K562 (cell line): ENCODE results near the gene ZNF665. TPM values are rescaled to one million over a fixed set of nuclear protein-coding genes. Genes with fewer than 3 reads are reported as not detected.

Source experiments
- HDAC6 ChIP-seq: IDR thresholded peaks from 2 replicates; pipeline ENCODE4 v1.6.1; 2012; ENCODE audit warnings: low read depth, mild to moderate bottlenecking, control low read depth, inconsistent platforms, low read length, moderate library complexity
- HNRNPK ChIP-seq: fragments of 200-400 bp; formaldehyde crosslinking; IDR thresholded peaks from one replicate; pipeline ENCODE4 v1.6.1; 2018; ENCODE audit warnings: mild to moderate bottlenecking, low read depth, low read length; ENCODE audit not compliant: poor library complexity, severe bottlenecking
- HNRNPL ChIP-seq: fragments of 200-400 bp; formaldehyde crosslinking; IDR thresholded peaks from 2 replicates; pipeline ENCODE4 v1.6.1; 2017; ENCODE audit warnings: low read depth, mild to moderate bottlenecking, low read length
- RBM25 ChIP-seq: fragments of 200-400 bp; formaldehyde crosslinking; IDR thresholded peaks from 2 replicates; pipeline ENCODE4 v1.6.1; 2018; ENCODE audit warnings: low read length, low read depth, moderate library complexity; ENCODE audit not compliant: severe bottlenecking
- SMARCA4 ChIP-seq: fragments of 450-650 bp; IDR thresholded peaks from 2 replicates; pipeline ENCODE4 v1.6.1; 2016
- TAL1 ChIP-seq: fragments of 450-650 bp; IDR thresholded peaks from 2 replicates; pipeline ENCODE4 v1.6.1; 2016; ENCODE audit warnings: mild to moderate bottlenecking
- TOE1 ChIP-seq, 2 experiments: fragments of 450-650 bp in 1 of 2; sonication (generic) in 1 of 2; formaldehyde crosslinking in 1 of 2; IDR thresholded peaks; 2 replicates each; pipeline versions ENCODE4 v1.7.1 to v1.8.0; 2016 to 2022; ENCODE audit warnings: borderline replicate concordance in 2 of 2, mild to moderate bottlenecking in 2 of 2, antibody characterized with exemption in 1 of 2, inconsistent platforms in 1 of 2, low read depth in 1 of 2, missing genetic modification reagents in 1 of 2, moderate library complexity in 1 of 2
- ZNF41 ChIP-seq: fragments of 250-450 bp; sonication (Bioruptor Pico); conservative IDR thresholded peaks from 2 replicates; pipeline ENCODE4 v1.4.0; 2020; ENCODE audit warnings: mild to moderate bottlenecking
- ZNF830 ChIP-seq: fragments of 250-450 bp; sonication (Bioruptor Pico); IDR thresholded peaks from 2 replicates; pipeline ENCODE4 v1.5.0; 2021; ENCODE audit warnings: mild to moderate bottlenecking
- polyA plus RNA-seq, 8 experiments: library from polyadenylated mRNA; depleted of rRNA in 4 of 8; stranded (reverse) in 5 of 8; unstranded in 3 of 8; fragments of >200 nt; fragmentation: Nextera tagmentation in 2 of 8; fragmentation: Illumina TruSeq in 1 of 8; extraction: Ambion mirVana in 2 of 8; extraction: Trizol in 1 of 8; gene quantifications; 2 replicates each; pipeline versions ENCODE4 v1.2.1 to v1.2.3, GENCODE V29; 2011 to 2014; ENCODE audit warnings: inconsistent platforms in 1 of 8, missing spikeins in 1 of 8
- total RNA-seq, 7 experiments: library from RNA; depleted of rRNA in 6 of 7; stranded (reverse); fragments of >200 nt in 6 of 7; fragmentation: Illumina TruSeq in 2 of 7; extraction: Trizol in 2 of 7; gene quantifications; 2 replicates each; pipeline versions ENCODE4 v1.2.1 to v1.2.3, GENCODE V29; 2011 to 2021; ENCODE audit warnings: low replicate concordance in 1 of 7
- TF ChIP-seq, protein P1 (sequence below): sonication (generic); formaldehyde crosslinking; IDR thresholded peaks from 2 replicates; pipeline ENCODE4 v1.8.1; 2023; ENCODE audit warnings: mild to moderate bottlenecking, missing genetic modification reagents
- TF ChIP-seq, protein P2 (sequence below), 2 experiments: IDR thresholded peaks in 1 of 2; conservative IDR thresholded peaks in 1 of 2; 2 replicates each; pipeline ENCODE4 v1.6.1; 2016; ENCODE audit warnings: low read depth in 2 of 2, mild to moderate bottlenecking in 1 of 2, missing compliant biosample characterization in 1 of 2, missing genetic modification characterization in 1 of 2, moderate library complexity in 1 of 2
- TF ChIP-seq, protein P3 (sequence below): fragments of 450-650 bp; IDR thresholded peaks from 2 replicates; pipeline ENCODE4 v1.6.1; 2018; ENCODE audit not compliant: partially characterized antibody
- TF ChIP-seq, protein P4 (sequence below): fragments of 150-350 bp; conservative IDR thresholded peaks from 2 replicates; pipeline ENCODE4 v1.6.1; 2014; ENCODE audit warnings: low read length

ZNF665 gene
- total and polyA plus RNA-seq, 9 of the 15 experiments (the other 6 are each of a cell fraction or from before 2014, with no cell fraction given): 1.9 to 7.6 (median 2.8) TPM

DNA sequence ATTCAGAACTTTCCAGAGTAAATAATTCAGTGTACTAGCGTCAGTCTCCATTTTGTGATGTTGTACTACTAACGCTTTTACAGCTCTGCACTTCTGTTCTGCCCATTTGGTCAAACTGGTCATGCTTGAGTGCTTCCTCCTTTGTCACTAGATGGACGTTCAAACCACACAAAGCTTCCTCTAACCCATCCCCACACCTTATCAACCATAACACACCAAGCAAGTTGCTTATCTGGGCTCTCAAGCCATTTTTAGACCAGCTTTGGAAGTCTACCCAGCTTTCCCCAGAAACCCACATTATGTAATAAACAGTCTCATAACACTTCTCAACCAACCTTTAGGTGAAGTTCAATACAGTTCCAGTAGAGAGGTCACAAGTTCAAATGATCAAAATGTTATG lies 32.0 kb downstream of the ZNF665 start (continued):
- TF ChIP-seq, protein P1, sequence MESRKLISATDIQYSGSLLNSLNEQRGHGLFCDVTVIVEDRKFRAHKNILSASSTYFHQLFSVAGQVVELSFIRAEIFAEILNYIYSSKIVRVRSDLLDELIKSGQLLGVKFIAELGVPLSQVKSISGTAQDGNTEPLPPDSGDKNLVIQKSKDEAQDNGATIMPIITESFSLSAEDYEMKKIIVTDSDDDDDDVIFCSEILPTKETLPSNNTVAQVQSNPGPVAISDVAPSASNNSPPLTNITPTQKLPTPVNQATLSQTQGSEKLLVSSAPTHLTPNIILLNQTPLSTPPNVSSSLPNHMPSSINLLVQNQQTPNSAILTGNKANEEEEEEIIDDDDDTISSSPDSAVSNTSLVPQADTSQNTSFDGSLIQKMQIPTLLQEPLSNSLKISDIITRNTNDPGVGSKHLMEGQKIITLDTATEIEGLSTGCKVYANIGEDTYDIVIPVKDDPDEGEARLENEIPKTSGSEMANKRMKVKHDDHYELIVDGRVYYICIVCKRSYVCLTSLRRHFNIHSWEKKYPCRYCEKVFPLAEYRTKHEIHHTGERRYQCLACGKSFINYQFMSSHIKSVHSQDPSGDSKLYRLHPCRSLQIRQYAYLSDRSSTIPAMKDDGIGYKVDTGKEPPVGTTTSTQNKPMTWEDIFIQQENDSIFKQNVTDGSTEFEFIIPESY (CRISPR knock-in tag): no peak
- TF ChIP-seq ZNF830: no peak
- TF ChIP-seq SMARCA4: peak; percentile 97
- no peak for TF ChIP-seq HNRNPL
- no peak for TF ChIP-seq HNRNPK
- TF ChIP-seq, protein P2, sequence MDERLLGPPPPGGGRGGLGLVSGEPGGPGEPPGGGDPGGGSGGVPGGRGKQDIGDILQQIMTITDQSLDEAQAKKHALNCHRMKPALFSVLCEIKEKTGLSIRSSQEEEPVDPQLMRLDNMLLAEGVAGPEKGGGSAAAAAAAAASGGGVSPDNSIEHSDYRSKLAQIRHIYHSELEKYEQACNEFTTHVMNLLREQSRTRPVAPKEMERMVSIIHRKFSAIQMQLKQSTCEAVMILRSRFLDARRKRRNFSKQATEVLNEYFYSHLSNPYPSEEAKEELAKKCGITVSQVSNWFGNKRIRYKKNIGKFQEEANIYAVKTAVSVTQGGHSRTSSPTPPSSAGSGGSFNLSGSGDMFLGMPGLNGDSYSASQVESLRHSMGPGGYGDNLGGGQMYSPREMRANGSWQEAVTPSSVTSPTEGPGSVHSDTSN (CRISPR knock-in tag; IDR thresholded peaks at IDR 0.05; ENCODE audit: low read depth): no peak
- TF ChIP-seq, protein P2 (tag; conservative IDR thresholded peaks at IDR 0.05; ENCODE audit: low read depth): no peak
- TF ChIP-seq HDAC6: no peak
- peak; percentile 11; the same call in 1 of the 2 replicates for TF ChIP-seq TOE1 (IDR thresholded peaks at IDR 0.05; ENCODE audit: borderline replicate concordance)
- no peak for TF ChIP-seq TOE1 (CRISPR knock-in tag; IDR thresholded peaks at IDR 0.05; ENCODE audit: borderline replicate concordance, low read depth)
- TF ChIP-seq, protein P3, sequence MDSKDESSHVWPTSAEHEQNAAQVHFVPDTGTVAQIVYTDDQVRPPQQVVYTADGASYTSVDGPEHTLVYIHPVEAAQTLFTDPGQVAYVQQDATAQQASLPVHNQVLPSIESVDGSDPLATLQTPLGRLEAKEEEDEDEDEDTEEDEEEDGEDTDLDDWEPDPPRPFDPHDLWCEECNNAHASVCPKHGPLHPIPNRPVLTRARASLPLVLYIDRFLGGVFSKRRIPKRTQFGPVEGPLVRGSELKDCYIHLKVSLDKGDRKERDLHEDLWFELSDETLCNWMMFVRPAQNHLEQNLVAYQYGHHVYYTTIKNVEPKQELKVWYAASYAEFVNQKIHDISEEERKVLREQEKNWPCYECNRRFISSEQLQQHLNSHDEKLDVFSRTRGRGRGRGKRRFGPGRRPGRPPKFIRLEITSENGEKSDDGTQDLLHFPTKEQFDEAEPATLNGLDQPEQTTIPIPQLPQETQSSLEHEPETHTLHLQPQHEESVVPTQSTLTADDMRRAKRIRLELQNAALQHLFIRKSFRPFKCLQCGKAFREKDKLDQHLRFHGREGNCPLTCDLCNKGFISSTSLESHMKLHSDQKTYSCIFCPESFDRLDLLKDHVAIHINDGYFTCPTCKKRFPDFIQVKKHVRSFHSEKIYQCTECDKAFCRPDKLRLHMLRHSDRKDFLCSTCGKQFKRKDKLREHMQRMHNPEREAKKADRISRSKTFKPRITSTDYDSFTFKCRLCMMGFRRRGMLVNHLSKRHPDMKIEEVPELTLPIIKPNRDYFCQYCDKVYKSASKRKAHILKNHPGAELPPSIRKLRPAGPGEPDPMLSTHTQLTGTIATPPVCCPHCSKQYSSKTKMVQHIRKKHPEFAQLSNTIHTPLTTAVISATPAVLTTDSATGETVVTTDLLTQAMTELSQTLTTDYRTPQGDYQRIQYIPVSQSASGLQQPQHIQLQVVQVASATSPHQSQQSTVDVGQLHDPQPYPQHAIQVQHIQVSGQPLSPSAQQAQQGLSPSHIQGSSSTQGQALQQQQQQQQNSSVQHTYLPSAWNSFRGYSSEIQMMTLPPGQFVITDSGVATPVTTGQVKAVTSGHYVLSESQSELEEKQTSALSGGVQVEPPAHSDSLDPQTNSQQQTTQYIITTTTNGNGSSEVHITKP: no peak
- no peak for TF ChIP-seq RBM25
- peak; percentile 98 for TF ChIP-seq TAL1
- TF ChIP-seq, protein P4, sequence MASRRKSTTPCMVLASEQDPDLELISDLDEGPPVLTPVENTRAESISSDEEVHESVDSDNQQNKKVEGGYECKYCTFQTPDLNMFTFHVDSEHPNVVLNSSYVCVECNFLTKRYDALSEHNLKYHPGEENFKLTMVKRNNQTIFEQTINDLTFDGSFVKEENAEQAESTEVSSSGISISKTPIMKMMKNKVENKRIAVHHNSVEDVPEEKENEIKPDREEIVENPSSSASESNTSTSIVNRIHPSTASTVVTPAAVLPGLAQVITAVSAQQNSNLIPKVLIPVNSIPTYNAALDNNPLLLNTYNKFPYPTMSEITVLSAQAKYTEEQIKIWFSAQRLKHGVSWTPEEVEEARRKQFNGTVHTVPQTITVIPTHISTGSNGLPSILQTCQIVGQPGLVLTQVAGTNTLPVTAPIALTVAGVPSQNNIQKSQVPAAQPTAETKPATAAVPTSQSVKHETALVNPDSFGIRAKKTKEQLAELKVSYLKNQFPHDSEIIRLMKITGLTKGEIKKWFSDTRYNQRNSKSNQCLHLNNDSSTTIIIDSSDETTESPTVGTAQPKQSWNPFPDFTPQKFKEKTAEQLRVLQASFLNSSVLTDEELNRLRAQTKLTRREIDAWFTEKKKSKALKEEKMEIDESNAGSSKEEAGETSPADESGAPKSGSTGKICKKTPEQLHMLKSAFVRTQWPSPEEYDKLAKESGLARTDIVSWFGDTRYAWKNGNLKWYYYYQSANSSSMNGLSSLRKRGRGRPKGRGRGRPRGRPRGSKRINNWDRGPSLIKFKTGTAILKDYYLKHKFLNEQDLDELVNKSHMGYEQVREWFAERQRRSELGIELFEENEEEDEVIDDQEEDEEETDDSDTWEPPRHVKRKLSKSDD: no peak
- no peak for TF ChIP-seq ZNF41 (CRISPR knock-in tag)
